Measurements from ENCODE around the gene UBE3C. TPM values are rescaled to one million over a fixed set of nuclear protein-coding genes. Genes with fewer than 3 reads are reported as not detected.

UBE3C gene
- total RNA-seq, 1 donor from 2014 or later = 56.9 TPM

DNA sequence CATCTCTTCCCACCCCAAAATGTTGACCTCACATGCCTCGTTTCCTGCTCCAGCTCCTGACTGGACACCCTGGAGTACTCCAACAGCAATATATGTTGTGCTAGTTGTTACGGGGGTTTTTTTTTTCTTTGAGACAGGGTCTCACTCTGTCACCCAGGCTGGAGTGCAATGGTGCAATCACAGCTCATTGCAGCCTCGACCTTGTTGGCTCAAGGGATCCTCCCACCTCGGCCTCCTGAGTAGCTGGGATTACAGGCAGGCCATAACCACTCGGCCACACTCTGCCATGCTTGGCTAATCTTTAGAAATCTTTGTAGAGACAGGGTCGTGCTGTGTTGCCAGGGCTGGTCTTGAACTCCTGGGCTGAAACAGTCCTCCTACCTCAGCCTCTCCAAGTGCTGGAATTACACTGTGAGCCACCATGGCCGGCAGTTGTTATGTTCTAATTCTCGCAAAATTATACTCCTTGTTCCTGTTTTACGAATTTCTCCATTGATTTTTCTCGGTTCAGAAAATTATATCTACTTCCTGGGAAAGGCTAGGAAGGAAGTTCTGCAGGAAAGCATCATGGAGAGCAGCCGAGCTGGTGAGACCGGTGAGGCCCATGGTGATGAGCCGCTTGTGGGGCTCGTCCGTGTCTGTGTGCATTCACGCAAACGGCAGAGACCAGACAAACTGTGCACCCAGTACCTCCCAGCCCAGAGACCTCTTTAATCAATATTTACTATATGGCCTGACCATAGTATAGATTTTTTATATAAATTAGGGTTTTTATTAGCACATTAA lies 145.7 kb downstream of the UBE3C start:
- TF ChIP-seq, protein P1, sequence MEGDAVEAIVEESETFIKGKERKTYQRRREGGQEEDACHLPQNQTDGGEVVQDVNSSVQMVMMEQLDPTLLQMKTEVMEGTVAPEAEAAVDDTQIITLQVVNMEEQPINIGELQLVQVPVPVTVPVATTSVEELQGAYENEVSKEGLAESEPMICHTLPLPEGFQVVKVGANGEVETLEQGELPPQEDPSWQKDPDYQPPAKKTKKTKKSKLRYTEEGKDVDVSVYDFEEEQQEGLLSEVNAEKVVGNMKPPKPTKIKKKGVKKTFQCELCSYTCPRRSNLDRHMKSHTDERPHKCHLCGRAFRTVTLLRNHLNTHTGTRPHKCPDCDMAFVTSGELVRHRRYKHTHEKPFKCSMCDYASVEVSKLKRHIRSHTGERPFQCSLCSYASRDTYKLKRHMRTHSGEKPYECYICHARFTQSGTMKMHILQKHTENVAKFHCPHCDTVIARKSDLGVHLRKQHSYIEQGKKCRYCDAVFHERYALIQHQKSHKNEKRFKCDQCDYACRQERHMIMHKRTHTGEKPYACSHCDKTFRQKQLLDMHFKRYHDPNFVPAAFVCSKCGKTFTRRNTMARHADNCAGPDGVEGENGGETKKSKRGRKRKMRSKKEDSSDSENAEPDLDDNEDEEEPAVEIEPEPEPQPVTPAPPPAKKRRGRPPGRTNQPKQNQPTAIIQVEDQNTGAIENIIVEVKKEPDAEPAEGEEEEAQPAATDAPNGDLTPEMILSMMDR (IDR thresholded peaks at IDR 0.05) = no peak
- DNase-seq = no peak
- ATAC-seq = no peak
- H3K4me1 ChIP-seq = no peaks in the 10 kb centered on the region
- intact Hi-C loops (cut with DNase I) = no loop called here
- no peak overlapping the region for H3K4me3 ChIP-seq
- no peak overlapping the region for H3K27ac ChIP-seq
- H3K36me3 ChIP-seq = no peaks in the 10 kb centered on the region
- peaks cover 12% of the 10 kb centered on the region for H3K27me3 ChIP-seq
- no peaks in the 10 kb centered on the region for H3K9me3 ChIP-seq

DNA sequence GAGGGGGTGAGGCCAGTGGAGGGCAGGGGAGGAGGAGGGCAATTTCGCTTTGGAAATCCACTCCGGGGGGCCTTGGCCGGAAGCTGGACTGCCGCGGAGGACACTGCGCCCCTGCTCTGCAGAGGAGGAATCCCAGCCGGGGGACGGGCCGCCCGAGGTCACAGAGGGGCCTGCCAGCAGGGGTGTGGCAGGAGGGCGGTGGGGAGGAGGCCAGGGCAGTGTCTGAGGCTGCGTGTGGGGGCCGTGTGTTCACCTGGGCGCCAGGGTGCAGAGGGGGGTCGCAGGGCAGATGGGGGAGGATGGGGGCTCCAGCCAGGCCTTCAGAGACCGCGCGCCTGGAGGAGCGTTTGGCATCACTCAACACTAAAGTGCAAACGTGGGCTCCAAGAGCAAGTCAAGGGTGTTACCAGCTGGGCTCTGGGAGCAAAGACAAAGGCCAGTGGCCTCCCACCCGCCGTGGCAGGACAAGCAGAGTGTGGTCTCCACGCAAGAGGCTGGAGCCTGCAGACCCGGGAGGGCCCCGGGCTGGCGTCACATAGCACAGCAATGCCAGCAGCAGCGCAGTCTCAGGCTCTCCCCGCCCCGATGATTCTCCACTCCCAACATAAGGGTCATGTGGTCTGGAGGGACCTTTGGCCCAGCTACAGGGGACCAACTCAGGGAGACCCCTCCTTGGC lies 152.8 kb downstream of the UBE3C start:
- Histone ChIP-seq H3K27me3 (no peaks in the 10 kb centered on the region), H3K27ac (no peak overlapping the region), H3K4me1 (no peaks in the 10 kb centered on the region), H3K9me3 (no peaks in the 10 kb centered on the region), H3K36me3 (no peaks in the 10 kb centered on the region), H3K4me3 (no peak overlapping the region)
- intact Hi-C loops (cut with DNase I) = no loop called here
- DNase-seq (no peak), ATAC-seq (no peak)
- TF ChIP-seq, protein P1 (IDR thresholded peaks at IDR 0.05) = no peak

DNA sequence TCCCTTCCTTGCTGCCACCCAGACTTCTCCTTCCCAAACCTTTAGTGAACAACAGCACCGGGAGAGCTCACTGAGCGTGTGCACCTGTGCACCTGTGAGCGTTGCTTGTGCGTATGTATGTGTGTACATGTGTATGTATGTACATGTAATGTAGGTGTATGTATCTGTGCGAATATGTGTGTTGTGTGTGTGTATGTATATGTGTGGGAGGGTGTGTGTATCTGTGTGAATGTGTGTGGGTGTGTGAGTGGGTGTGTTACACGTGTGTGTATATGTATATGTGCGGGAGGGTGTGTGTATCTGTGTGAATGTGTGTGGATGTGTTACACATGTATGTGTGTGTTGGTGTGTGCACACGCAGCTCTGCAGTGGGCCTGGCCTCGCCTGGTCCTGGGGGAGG lies 153.5 kb downstream of the UBE3C start:
- DNase-seq (no peak), ATAC-seq (no peak)
- Histone ChIP-seq H3K27me3 (no peaks in the 10 kb centered on the region), H3K4me3 (no peak overlapping the region), H3K27ac (no peak overlapping the region), H3K9me3 (no peaks in the 10 kb centered on the region), H3K36me3 (no peaks in the 10 kb centered on the region), H3K4me1 (no peaks in the 10 kb centered on the region)
- intact Hi-C loops (cut with DNase I) = no loop called here
- TF ChIP-seq, protein P1 (IDR thresholded peaks at IDR 0.05) = no peak

DNA sequence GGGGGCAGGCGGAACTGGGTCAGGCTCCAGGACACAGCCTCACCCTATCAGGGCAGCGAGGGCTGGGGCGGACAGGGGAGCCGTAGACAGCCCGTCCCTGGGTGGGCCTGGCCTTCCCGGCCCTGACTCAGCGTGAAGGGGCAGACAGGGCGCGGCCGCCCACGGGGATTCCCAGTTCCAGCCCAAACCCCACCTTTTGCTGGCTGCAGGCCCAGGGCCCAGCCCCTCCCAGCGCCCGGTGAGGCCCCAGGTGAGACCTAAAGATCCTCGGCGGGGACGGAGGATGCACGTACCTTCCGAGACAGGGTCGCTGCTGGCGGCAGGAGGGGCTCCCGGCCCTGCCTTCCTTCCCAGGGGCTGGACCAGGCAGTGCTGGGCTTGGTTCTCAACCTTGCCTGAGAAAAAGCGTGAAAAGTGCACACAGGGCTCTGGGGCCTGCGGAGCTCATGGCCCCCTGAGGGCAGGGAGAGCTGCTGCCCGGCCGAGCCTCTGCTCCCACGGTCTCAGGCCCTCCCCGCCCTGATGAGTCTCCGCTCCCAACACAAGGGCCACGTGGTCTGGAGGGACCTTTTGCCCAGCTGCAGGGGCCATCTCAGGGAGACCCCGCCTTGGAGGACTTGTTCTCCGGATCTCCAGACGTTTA lies 154.2 kb downstream of the UBE3C start:
- no peaks in the 10 kb centered on the region for H3K27me3 ChIP-seq
- no peaks in the 10 kb centered on the region for H3K4me1 ChIP-seq
- TF ChIP-seq, protein P1 (IDR thresholded peaks at IDR 0.05) = no peak
- intact Hi-C loops (cut with DNase I) = no loop called here
- H3K27ac ChIP-seq = no peak overlapping the region
- DNase-seq (no peak), ATAC-seq (peak; percentile 66)
- no peaks in the 10 kb centered on the region for H3K9me3 ChIP-seq
- H3K4me3 ChIP-seq = no peak overlapping the region
- H3K36me3 ChIP-seq = no peaks in the 10 kb centered on the region

DNA sequence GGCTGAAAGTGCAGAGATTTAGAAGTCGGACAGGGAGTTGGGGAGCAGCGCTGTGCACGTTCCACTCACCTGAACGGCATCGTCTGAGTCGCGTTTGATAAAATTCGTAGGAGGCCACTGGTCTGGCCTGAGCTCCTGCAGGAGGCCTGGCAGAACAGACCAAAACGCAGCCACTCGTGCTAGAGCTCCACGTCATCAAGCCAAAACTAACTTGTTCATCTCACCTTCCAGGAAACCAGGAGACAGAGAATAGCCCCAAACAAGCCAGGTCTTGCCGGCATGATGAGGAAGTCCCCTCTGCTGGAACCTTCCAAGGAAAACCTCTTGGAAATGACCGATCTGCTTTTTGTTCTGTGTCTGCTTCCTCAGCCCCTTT lies 154.7 kb downstream of the UBE3C start:
- DNase-seq (no peak), ATAC-seq (no peak)
- intact Hi-C loops (cut with DNase I) = no loop called here

More for the DNA sequence above, 154.7 kb downstream of the UBE3C start:
- Histone ChIP-seq H3K4me1 (no peaks in the 10 kb centered on the region), H3K27me3 (no peaks in the 10 kb centered on the region), H3K4me3 (no peak overlapping the region), H3K36me3 (no peaks in the 10 kb centered on the region), H3K9me3 (no peaks in the 10 kb centered on the region), H3K27ac (no peak overlapping the region)
- TF ChIP-seq, protein P1 (IDR thresholded peaks at IDR 0.05) = no peak

All from upper lobe of right lung (tissue), 1 donor.